Fibroblast of mammary gland (primary cell): ENCODE results near the gene CCDC71.
A peak's percentile ranks its signal among the peaks of the same experiment; 100 is the strongest.

Experiments used
- DNase-seq: peaks from one replicate; pipeline ENCODE4 v3.0.0-alpha.2; 2010; ENCODE audit warnings: low read depth
- H3K4me3 ChIP-seq: 2 replicates; pipeline ENCODE4 v1.5.1; 2011; ENCODE audit warnings: low read depth, mild to moderate bottlenecking, low read length, moderate library complexity; ENCODE audit not compliant: control insufficient read depth
- TF ChIP-seq, protein P1 (sequence below): conservative IDR thresholded peaks from 2 replicates; pipeline ENCODE4 v1.5.1; 2011; ENCODE audit warnings: low read depth, low read length, inconsistent platforms; ENCODE audit not compliant: control insufficient read depth, insufficient read depth

The CCDC71 gene

DNA sequence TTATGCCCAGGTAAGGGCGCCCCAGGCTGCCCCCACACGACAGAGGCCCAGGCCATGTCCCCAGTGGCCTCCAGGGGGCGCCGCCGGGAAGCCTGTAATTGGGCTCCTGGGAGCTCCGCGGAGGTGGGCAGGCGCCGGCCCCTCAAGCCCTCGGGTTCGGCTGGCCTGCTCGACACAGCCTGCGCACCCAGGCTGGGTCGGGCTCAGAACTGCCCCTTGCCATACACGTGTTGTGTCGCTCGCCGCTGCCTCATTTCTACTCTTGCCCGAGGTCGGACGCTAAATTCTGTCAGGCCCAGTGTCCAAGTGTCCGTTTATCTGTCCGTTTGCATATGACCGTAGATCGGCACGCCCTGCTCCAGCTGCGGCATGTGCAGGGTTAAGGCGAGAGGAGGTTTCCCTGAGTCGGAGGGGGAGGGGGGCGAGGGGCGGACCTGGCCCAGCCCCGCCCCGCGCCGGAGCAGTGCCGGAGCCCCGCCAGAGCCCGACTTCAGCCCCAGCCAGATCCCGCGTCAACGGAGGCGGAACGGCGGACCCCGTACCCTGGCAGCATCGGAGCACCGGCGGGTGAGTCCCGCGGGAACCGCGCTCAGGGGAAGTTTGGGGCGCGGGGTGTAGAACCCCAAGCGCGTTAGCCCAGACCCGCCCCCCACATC lies 5.1 kb upstream of the CCDC71 start, which contains the start of gene KLHDC8B:
TSS of gene KLHDC8B (plus strand) at position 480 of the 656 bp plus-strand sequence. CDS start 1,172 bp downstream, outside the sequence.
- peak within 1 kb of the TSS; percentile 69 for H3K4me3 ChIP-seq
- TF ChIP-seq, protein P1, sequence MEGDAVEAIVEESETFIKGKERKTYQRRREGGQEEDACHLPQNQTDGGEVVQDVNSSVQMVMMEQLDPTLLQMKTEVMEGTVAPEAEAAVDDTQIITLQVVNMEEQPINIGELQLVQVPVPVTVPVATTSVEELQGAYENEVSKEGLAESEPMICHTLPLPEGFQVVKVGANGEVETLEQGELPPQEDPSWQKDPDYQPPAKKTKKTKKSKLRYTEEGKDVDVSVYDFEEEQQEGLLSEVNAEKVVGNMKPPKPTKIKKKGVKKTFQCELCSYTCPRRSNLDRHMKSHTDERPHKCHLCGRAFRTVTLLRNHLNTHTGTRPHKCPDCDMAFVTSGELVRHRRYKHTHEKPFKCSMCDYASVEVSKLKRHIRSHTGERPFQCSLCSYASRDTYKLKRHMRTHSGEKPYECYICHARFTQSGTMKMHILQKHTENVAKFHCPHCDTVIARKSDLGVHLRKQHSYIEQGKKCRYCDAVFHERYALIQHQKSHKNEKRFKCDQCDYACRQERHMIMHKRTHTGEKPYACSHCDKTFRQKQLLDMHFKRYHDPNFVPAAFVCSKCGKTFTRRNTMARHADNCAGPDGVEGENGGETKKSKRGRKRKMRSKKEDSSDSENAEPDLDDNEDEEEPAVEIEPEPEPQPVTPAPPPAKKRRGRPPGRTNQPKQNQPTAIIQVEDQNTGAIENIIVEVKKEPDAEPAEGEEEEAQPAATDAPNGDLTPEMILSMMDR: peak; percentile 69
- DNase-seq: peak; percentile 78

GRCh38 chr3:49170744-49171118 lies 4.6 kb upstream of the CCDC71 start:
- TF ChIP-seq, protein P1: no peak
- peak overlapping the region; percentile 69 for H3K4me3 ChIP-seq
- no peak for DNase-seq

GRCh38 chr3:49166752-49167556 lies 823 bp upstream of the CCDC71 start:
- TF ChIP-seq, protein P1: no peak
- no peak for DNase-seq
- H3K4me3 ChIP-seq: peak overlapping the region; percentile 90

DNA sequence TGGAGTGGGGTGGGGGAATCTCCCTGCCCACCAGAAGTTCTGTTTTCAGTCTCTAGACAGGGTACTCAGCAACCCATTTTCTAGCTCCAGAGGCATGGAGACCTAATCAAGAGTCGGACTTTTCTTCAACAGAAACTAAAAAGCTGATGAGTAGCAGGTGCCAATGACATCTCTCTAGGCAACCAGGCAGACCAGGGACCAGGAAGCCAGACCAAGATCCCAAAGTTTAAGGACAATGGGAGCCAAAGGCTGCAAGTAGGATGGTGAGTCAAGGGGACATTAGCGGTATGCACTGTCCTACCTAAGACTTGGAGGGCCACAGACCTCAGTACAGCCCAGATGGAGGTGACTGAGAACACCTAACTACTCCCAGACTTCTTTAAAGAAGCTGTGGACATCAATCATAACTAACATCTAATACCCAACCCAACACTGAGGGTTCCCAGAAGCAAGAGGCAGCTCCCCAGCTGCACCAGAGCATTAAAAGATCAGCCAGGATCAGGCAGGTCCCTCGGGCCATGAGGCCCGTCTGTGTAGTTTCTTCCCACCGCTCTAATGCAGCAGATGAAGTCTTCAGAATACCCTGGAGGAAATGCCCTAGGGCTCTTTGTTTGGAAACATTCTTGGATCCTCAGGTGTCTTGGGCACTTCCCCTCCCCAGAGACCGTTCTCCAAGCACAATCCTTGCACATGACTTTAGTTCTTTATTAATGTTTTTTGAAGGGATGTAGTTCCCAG lies 979 bp downstream of the CCDC71 start:
- TF ChIP-seq, protein P1: no peak
- DNase-seq: no peak
- H3K4me3 ChIP-seq: peak overlapping the region; percentile 90

- no peak for DNase-seq
- H3K4me3 ChIP-seq: no peak overlapping the region
- TF ChIP-seq, protein P1: no peak
Observed at GRCh38 chr3:49163609-49164008, 2.5 kb downstream of the CCDC71 start.

- H3K4me3 ChIP-seq: no peak overlapping the region
- TF ChIP-seq, protein P1: no peak
- no peak for DNase-seq
Observed at GRCh38 chr3:49162751-49163419, 3.2 kb downstream of the CCDC71 start.
